ENCODE measurements around the gene MAPKAP1.

- no peak for TF ChIP-seq CTCF (IDR thresholded peaks at IDR 0.05)
- TF ChIP-seq ZFX (IDR thresholded peaks at IDR 0.05; ENCODE audit: borderline replicate concordance) = no peak
Measured at GRCh38 chr9:125485471-125486151, 221.4 kb downstream of the MAPKAP1 start.

Data from 22Rv1 (cell line).